GM23248 (cell line): ENCODE data around the gene PLAAT1.

Experiments used
- EZH2 ChIP-seq: fragments of 200-600 bp; sonication (generic); IDR thresholded peaks from 2 replicates; pipeline ENCODE4 v1.6.1; 2018; ENCODE audit warnings: antibody characterized with exemption, mild to moderate bottlenecking; ENCODE audit not compliant: insufficient read depth, poor library complexity, severe bottlenecking
- EZH2phosphoT487 ChIP-seq: fragments of 200-600 bp; sonication (generic); IDR thresholded peaks from 2 replicates; pipeline ENCODE4 v1.6.1; 2018; ENCODE audit warnings: antibody characterized with exemption, moderate library complexity, mild to moderate bottlenecking, low read depth; ENCODE audit not compliant: insufficient read depth

GRCh38 chr3:193225302-193226125, 15.5 kb upstream of the PLAAT1 start:
- TF ChIP-seq EZH2 (no peak), EZH2phosphoT487 (no peak)
